GM12872 (cell line): ENCODE measurements around the gene KDM2B.

Experiments
- CTCF ChIP-seq: IDR thresholded peaks from 3 replicates; pipeline ENCODE4 v1.5.1; 2011; ENCODE audit warnings: low read depth, mild to moderate bottlenecking, low read length, moderate library complexity; ENCODE audit not compliant: insufficient read depth

KDM2B gene

GRCh38 chr12:121465921-121466793 is 114.7 kb downstream of the KDM2B start:
- no peak for TF ChIP-seq CTCF

GRCh38 chr12:121464331-121464730 is 116.5 kb downstream of the KDM2B start:
- no peak for TF ChIP-seq CTCF

- no peak for TF ChIP-seq CTCF
Observed at GRCh38 chr12:121461048-121461447, 119.8 kb downstream of the KDM2B start.

- no peak for TF ChIP-seq CTCF
Observed at GRCh38 chr12:121456551-121456950, 124.3 kb downstream of the KDM2B start.

- no peak for TF ChIP-seq CTCF
Observed at GRCh38 chr12:121455766-121456420, 124.9 kb downstream of the KDM2B start.

- TF ChIP-seq CTCF = no peak
Observed at GRCh38 chr12:121454921-121455320, 125.9 kb downstream of the KDM2B start.

- TF ChIP-seq CTCF = no peak
Observed at GRCh38 chr12:121453629-121454028, 127.2 kb downstream of the KDM2B start.
